Measurements from ENCODE around the gene TMEM236. TPM values are rescaled to one million over a fixed set of nuclear protein-coding genes. Genes with fewer than 3 reads are reported as not detected.
"Not testable (repeated sequence)": the region's sequence is repeated elsewhere in the genome, so short reads cannot be mapped to it uniquely, and the experiment has no call there.

Gene TMEM236
- polyA plus RNA-seq, 2 of the 4 experiments (the other 2 are of a cell fraction): 0.06 to 0.09 TPM

GRCh38 chr10:17716161-17716560 lies 35.8 kb upstream of the TMEM236 start:
- WGBS (ENCODE audit: missing lambda C conversion rate): 94% methylated on average over 4 of the region's 4 CpGs
- H3K9me3 ChIP-seq: no peaks in the 10 kb centered on the region
- CTCF ChIA-PET: no interaction called here
- DNase-seq (ENCODE audit: low read depth in 1 of 2, low spot score in 1 of 2): no peak
- H3K27ac ChIP-seq: no peak overlapping the region
- no peak overlapping the region for H3K4me3 ChIP-seq
- H3K4me1 ChIP-seq: no peaks in the 10 kb centered on the region
- TF ChIP-seq POLR2AphosphoS2 (conservative IDR thresholded peaks at IDR 0.05; ENCODE audit: low read length) (no peak), BCL3 (IDR thresholded peaks at IDR 0.05) (no peak), HEYL (CRISPR knock-in tag; IDR thresholded peaks at IDR 0.05) (no peak), SREBF2 (IDR thresholded peaks at IDR 0.05) (no peak), CBX2 (IDR thresholded peaks at IDR 0.05; ENCODE audit: borderline replicate concordance, low read depth) (no peak), MAFK (IDR thresholded peaks at IDR 0.05; ENCODE audit: partially characterized antibody) (no peak), HOXB13 (CRISPR knock-in tag; IDR thresholded peaks at IDR 0.05; ENCODE audit: low read depth) (no peak), FOSB (CRISPR knock-in tag; IDR thresholded peaks at IDR 0.05) (no peak), FOXS1 (CRISPR knock-in tag; IDR thresholded peaks at IDR 0.05) (no peak)
- TF ChIP-seq, protein P1, sequence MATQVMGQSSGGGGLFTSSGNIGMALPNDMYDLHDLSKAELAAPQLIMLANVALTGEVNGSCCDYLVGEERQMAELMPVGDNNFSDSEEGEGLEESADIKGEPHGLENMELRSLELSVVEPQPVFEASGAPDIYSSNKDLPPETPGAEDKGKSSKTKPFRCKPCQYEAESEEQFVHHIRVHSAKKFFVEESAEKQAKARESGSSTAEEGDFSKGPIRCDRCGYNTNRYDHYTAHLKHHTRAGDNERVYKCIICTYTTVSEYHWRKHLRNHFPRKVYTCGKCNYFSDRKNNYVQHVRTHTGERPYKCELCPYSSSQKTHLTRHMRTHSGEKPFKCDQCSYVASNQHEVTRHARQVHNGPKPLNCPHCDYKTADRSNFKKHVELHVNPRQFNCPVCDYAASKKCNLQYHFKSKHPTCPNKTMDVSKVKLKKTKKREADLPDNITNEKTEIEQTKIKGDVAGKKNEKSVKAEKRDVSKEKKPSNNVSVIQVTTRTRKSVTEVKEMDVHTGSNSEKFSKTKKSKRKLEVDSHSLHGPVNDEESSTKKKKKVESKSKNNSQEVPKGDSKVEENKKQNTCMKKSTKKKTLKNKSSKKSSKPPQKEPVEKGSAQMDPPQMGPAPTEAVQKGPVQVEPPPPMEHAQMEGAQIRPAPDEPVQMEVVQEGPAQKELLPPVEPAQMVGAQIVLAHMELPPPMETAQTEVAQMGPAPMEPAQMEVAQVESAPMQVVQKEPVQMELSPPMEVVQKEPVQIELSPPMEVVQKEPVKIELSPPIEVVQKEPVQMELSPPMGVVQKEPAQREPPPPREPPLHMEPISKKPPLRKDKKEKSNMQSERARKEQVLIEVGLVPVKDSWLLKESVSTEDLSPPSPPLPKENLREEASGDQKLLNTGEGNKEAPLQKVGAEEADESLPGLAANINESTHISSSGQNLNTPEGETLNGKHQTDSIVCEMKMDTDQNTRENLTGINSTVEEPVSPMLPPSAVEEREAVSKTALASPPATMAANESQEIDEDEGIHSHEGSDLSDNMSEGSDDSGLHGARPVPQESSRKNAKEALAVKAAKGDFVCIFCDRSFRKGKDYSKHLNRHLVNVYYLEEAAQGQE (IDR thresholded peaks at IDR 0.05): no peak
- TF ChIP-seq, protein P2, sequence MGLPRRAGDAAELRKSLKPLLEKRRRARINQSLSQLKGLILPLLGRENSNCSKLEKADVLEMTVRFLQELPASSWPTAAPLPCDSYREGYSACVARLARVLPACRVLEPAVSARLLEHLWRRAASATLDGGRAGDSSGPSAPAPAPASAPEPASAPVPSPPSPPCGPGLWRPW (IDR thresholded peaks at IDR 0.05): no peak
- TF ChIP-seq, protein P3, sequence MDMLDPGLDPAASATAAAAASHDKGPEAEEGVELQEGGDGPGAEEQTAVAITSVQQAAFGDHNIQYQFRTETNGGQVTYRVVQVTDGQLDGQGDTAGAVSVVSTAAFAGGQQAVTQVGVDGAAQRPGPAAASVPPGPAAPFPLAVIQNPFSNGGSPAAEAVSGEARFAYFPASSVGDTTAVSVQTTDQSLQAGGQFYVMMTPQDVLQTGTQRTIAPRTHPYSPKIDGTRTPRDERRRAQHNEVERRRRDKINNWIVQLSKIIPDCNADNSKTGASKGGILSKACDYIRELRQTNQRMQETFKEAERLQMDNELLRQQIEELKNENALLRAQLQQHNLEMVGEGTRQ (IDR thresholded peaks at IDR 0.05): no peak
- TF ChIP-seq, protein P4, sequence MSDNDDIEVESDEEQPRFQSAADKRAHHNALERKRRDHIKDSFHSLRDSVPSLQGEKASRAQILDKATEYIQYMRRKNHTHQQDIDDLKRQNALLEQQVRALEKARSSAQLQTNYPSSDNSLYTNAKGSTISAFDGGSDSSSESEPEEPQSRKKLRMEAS (IDR thresholded peaks at IDR 0.05): no peak
- ATAC-seq: no peak
- no peak for FAIRE-seq
- POLR2A ChIA-PET: no interaction called here
- no peak overlapping the region for H3K4me2 ChIP-seq

- FAIRE-seq; ATAC-seq; DNase-seq (ENCODE audit: low read depth in 1 of 2, low spot score in 1 of 2); POLR2A ChIA-PET; H3K4me1 ChIP-seq; H3K27ac ChIP-seq; H3K9me3 ChIP-seq; CTCF ChIA-PET; H3K4me2 ChIP-seq; H3K4me3 ChIP-seq: not testable (repeated sequence)
- WGBS (ENCODE audit: missing lambda C conversion rate): 91% methylated on average over 23 of the region's 25 CpGs
These were observed 29.5 kb upstream of the TMEM236 start for GRCh38 chr10:17722317-17723014.

DNA sequence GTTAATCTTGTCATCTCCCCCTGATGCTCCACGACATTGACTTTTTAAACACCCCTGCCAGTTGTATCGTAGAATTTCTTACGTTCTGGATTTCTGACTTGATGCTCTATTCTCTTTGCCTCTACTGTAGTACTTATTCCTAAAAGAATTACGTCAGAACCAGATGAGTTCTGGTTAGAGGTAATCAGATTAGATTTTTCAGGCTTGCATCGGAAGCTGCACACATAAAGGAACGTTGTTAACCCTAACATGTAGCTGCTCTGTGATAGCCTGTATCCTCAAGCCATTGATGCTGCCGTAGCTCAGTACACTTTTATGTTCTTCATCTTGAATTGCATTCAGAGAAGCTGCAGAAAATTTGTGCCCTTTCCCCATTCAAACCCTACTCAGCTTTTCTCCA lies 26.3 kb upstream of the TMEM236 start:
- FAIRE-seq: no peak
- POLR2A ChIA-PET: no interaction called here

More for the DNA sequence above, 26.3 kb upstream of the TMEM236 start:
- no peaks in the 10 kb centered on the region for H3K9me3 ChIP-seq
- ATAC-seq (no peak), DNase-seq (ENCODE audit: low read depth in 1 of 2, low spot score in 1 of 2) (no peak)
- CTCF ChIA-PET: interaction anchor here (1.6 kb wide), 1 partner anchor 12 kb away, joined by 4 read pairs; no protein-coding TSS in a partner anchor
- no peak overlapping the region for H3K4me3 ChIP-seq
- H3K27ac ChIP-seq: no peak overlapping the region
- no peak overlapping the region for H3K4me2 ChIP-seq
- H3K4me1 ChIP-seq: no peaks in the 10 kb centered on the region
- no peak for TF ChIP-seq POLR2AphosphoS2 (conservative IDR thresholded peaks at IDR 0.05; ENCODE audit: low read length)
- no peak for TF ChIP-seq SREBF2 (IDR thresholded peaks at IDR 0.05)
- TF ChIP-seq BCL3 (IDR thresholded peaks at IDR 0.05): no peak
- TF ChIP-seq PBX3 (IDR thresholded peaks at IDR 0.05): no peak
- TF ChIP-seq HOXA7 (CRISPR knock-in tag; IDR thresholded peaks at IDR 0.05): no peak
- no peak for TF ChIP-seq RAD21 (conservative IDR thresholded peaks at IDR 0.05 in 1 of 2, IDR thresholded peaks at IDR 0.05 in 1 of 2)
- no peak for TF ChIP-seq JUNB (IDR thresholded peaks at IDR 0.05)
- TF ChIP-seq CBX2 (IDR thresholded peaks at IDR 0.05; ENCODE audit: borderline replicate concordance, low read depth): no peak
- TF ChIP-seq BHLHE40 (IDR thresholded peaks at IDR 0.05; ENCODE audit: low read depth, low read length): no peak
- no peak for TF ChIP-seq CTCF (IDR thresholded peaks at IDR 0.05)
- no peak for TF ChIP-seq ZC3H11A (IDR thresholded peaks at IDR 0.05)
- WGBS (ENCODE audit: missing lambda C conversion rate): 89% methylated on average over 7 of the region's 7 CpGs

All from A549 (cell line).